Measurements from ENCODE around the gene TMC3.

The TMC3 gene

DNA sequence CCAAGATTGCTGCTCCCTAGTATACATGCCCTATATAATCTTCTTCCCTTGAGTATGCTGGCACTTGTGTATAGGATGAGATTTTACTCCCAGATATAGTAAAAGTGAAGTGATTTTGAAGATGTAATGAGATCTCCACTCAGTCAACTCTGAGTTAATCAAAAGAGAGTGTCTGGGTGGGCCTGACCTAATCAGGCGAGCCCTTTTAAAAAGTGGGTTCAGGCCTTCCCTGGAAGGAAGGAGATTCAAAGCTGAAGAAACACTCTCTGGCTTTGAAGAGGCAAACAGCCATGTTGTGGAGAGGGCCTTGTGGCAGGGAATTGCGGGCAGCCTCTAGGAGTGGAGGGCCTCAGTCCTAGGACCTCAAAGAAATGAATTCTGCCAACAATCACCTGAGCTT, 44.6 kb downstream of the TMC3 start:
- no peak for DNase-seq (ENCODE audit: low read depth)
- no peak overlapping the region for H3K4me3 ChIP-seq (ENCODE audit: low read depth, low read length)

DNA sequence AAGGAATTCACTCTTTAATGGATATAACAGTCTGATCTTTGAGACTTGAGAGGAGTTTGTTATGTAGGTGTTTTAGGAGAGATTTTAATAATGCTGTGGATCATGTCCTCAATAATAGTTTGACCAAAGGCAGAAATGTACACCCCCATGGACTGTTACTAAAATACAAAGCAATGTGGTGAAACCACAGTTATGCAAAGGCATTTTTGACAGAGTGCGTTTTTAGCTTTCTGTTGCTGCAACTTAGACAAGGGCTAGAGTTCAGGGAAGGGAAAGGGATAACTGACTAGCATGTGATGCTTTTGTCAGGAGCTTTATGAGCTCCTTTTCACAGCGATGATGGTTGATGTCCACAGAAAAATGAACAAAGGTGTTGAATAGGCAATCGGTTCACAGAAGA, 46.5 kb downstream of the TMC3 start:
- DNase-seq (ENCODE audit: low read depth) = peak; percentile 79
- H3K4me3 ChIP-seq (ENCODE audit: low read depth, low read length) = no peak overlapping the region

GRCh38 chr15:81326466-81327212, 47.4 kb downstream of the TMC3 start:
- no peak for DNase-seq (ENCODE audit: low read depth)
- no peak overlapping the region for H3K4me3 ChIP-seq (ENCODE audit: low read depth, low read length)

DNA sequence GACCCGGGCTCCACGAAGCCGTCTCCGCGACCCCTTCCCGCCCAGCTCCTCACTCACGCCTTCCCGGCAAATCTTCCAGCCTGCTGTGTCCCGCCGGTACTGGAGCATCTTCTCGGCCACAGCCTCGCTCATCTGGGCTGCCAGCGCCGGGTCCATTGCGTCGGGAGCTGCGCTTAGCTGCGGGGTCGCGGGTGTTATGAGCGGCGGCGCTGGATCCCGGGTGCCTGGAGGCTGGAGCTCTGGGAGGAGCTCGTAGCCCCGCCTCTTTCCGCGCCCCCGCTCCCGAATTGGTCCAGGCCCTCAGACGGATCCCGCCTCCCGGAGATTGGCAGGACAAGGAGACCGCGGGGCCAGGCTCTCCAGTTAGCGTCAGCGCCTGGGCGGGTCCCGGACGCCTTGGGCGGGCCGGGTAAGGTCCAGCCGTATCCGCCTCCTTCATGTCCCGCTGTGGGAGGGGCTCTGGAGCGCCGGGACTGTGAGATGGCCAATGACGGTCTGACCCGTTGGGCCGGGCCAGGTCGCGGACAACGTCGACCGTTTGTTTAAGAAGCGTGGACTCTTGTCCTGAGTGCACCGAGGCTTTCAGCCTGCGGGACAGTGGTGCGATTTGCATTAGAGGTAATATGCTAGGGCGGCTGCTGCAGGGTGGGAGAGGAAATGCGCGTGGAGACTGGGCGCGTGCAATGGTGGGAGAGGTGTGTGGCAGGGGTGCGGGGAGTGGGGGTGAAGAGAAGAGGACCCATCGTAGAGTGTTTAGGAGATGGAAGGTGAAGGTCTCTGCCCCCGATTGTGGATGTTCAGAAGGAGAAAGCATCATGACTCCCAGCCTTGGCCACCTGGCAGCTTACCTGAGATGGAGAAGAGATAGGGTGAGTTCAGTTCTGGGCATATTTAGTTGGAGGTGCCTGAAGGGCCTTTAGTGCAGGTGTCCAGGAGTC, 49.8 kb downstream of the TMC3 start, which contains the start of gene STARD5:
STARD5 (minus strand) TSS at position 198 of the 938 bp plus-strand sequence; CDS start at position 156, 42 bp downstream.
- H3K4me3 ChIP-seq (ENCODE audit: low read depth, low read length) = peak within 1 kb of the TSS; percentile 72
- peak; percentile 91 for DNase-seq (ENCODE audit: low read depth)

- H3K4me3 ChIP-seq (ENCODE audit: low read depth, low read length) = peak overlapping the region; percentile 72
- no peak for DNase-seq (ENCODE audit: low read depth)
Observed at GRCh38 chr15:81323559-81323943, 50.5 kb downstream of the TMC3 start.

GRCh38 chr15:81322676-81323253, 51.2 kb downstream of the TMC3 start:
- DNase-seq (ENCODE audit: low read depth) = no peak
- peak overlapping the region; percentile 72 for H3K4me3 ChIP-seq (ENCODE audit: low read depth, low read length)

GRCh38 chr15:81321667-81322066, 52.3 kb downstream of the TMC3 start:
- H3K4me3 ChIP-seq (ENCODE audit: low read depth, low read length) = no peak overlapping the region
- no peak for DNase-seq (ENCODE audit: low read depth)

DNA sequence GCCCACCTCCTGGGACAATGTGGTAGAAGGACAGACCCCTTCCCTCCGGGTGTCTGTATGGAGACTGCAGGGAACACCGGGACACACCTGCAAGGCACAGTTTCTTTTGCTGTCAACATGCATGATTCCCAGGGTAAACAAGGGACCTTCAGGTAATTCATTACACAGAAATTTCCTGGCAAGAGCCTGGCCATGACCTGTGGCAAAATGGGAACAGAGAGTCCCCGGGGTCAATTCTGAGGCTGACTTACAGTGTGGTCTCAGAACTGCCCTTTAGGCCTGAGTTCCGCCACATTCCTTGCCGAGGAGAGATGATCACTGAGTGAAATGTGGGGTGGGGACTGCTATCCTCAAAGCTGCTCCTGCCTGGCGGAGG, 56.4 kb downstream of the TMC3 start:
- H3K4me3 ChIP-seq (ENCODE audit: low read depth, low read length) = no peak overlapping the region
- no peak for DNase-seq (ENCODE audit: low read depth)

- no peak overlapping the region for H3K4me3 ChIP-seq (ENCODE audit: low read depth, low read length)
- DNase-seq (ENCODE audit: low read depth) = no peak
Observed at GRCh38 chr15:81316267-81316666, 57.7 kb downstream of the TMC3 start.

- H3K4me3 ChIP-seq (ENCODE audit: low read depth, low read length) = no peak overlapping the region
- DNase-seq (ENCODE audit: low read depth) = no peak
Observed at GRCh38 chr15:81315452-81316175, 58.4 kb downstream of the TMC3 start.

DNA sequence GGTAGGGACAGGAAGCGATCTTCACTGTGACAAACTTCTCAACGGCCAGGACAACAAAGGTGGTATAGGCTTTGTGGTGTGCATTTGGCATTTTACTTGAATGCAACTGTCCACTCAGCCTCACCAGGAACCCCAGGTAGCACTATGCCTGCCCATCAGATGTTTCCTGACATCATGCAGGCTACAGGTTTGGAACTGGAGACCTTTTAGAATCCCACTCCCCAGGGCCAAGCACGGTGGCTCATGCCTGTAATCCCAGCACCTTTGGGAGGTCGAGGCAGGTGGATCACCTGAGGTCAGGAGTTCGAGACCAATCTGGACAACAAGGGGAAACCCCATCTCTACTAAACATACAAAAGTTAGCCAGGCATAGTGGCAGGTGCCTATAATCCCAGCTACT, 59.6 kb downstream of the TMC3 start:
- no peak overlapping the region for H3K4me3 ChIP-seq (ENCODE audit: low read depth, low read length)

GRCh38 chr15:81313686-81314085, 60.3 kb downstream of the TMC3 start:
- DNase-seq (ENCODE audit: low read depth) = no peak
- H3K4me3 ChIP-seq (ENCODE audit: low read depth, low read length) = no peak overlapping the region

More for the DNA sequence above, 59.6 kb downstream of the TMC3 start:
- no peak for DNase-seq (ENCODE audit: low read depth)

- peak; percentile 96 for DNase-seq (ENCODE audit: low read depth)
Observed at GRCh38 chr15:81312790-81313543, 61.0 kb downstream of the TMC3 start.

GRCh38 chr15:81311752-81312464, 62.1 kb downstream of the TMC3 start:
- DNase-seq (ENCODE audit: low read depth) = no peak

More at GRCh38 chr15:81312790-81313543, 61.0 kb downstream of the TMC3 start:
- no peak overlapping the region for H3K4me3 ChIP-seq (ENCODE audit: low read depth, low read length)

DNA sequence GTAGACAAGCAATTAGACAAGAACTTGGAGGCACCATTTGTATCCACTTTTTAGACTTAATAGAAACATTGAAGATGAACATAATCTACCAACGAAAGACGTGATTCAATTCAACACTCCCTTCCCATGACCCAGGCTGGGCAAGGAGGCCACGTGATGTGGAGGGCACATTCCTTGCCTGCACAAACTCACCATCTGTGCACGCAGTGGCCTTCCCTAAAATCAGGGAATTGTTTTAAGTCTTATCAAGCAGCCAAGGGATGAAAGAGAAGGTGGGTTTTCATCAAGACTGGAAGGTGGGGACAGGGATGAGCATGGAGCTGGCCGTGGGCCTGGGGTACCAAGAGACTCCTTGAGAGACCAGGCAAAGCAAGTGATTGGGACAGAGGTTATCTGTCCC, 63.5 kb downstream of the TMC3 start:
- no peak for DNase-seq (ENCODE audit: low read depth)
- H3K4me3 ChIP-seq (ENCODE audit: low read depth, low read length) = no peak overlapping the region

More at GRCh38 chr15:81311752-81312464, 62.1 kb downstream of the TMC3 start:
- no peak overlapping the region for H3K4me3 ChIP-seq (ENCODE audit: low read depth, low read length)

GRCh38 chr15:81309647-81310450, 64.2 kb downstream of the TMC3 start:
- H3K4me3 ChIP-seq (ENCODE audit: low read depth, low read length) = no peak overlapping the region
- DNase-seq (ENCODE audit: low read depth) = no peak

GRCh38 chr15:81308260-81308659, 65.8 kb downstream of the TMC3 start:
- no peak overlapping the region for H3K4me3 ChIP-seq (ENCODE audit: low read depth, low read length)
- DNase-seq (ENCODE audit: low read depth) = no peak
